GM19438 (cell line): ENCODE measurements around the gene CYLD.
A peak's percentile ranks its signal among the peaks of the same experiment; 100 is the strongest.

Experiments
- ATAC-seq: cut with Tn5 transposase; IDR thresholded peaks from one replicate; pipeline ENCODE4 v1.9.1; 2021; ENCODE audit warnings: low read depth; ENCODE audit not compliant: unreplicated experiment

The CYLD gene

GRCh38 chr16:50741781-50742575, at the start of gene CYLD:
Gene CYLD (plus strand): TSS chr16:50742086. CDS start chr16:50749699, 7,613 bp downstream.
- peak; percentile 92 for ATAC-seq

GRCh38 chr16:50692644-50692998, 49.3 kb upstream of the CYLD start:
- no peak for ATAC-seq

GRCh38 chr16:50692999-50693781, 48.7 kb upstream of the CYLD start, which contains the start of gene NOD2:
Gene NOD2 (plus strand): TSS chr16:50693606. CDS start chr16:50699496, 5,890 bp downstream.
- ATAC-seq, result no peak

- no peak for ATAC-seq
These were observed 47.7 kb upstream of the CYLD start for GRCh38 chr16:50694206-50694605.

- ATAC-seq, result no peak
These were observed 46.6 kb upstream of the CYLD start for GRCh38 chr16:50695017-50696000.

GRCh38 chr16:50696126-50696525, 45.8 kb upstream of the CYLD start:
- ATAC-seq, result peak; percentile 55

- peak; percentile 60 for ATAC-seq
These were observed 45.1 kb upstream of the CYLD start for GRCh38 chr16:50696575-50697420.

- no peak for ATAC-seq
These were observed 44.5 kb upstream of the CYLD start for GRCh38 chr16:50697421-50697715.

GRCh38 chr16:50697881-50698767, 43.8 kb upstream of the CYLD start:
- no peak for ATAC-seq

- no peak for ATAC-seq
These were observed 42.3 kb upstream of the CYLD start for GRCh38 chr16:50699326-50700159.

- no peak for ATAC-seq
These were observed 39.2 kb upstream of the CYLD start for GRCh38 chr16:50702725-50703124.

- ATAC-seq, result no peak
These were observed 37.6 kb upstream of the CYLD start for GRCh38 chr16:50704245-50704644.

- ATAC-seq, result no peak
These were observed 36.3 kb upstream of the CYLD start for GRCh38 chr16:50705436-50706110.

GRCh38 chr16:50706250-50706649, 35.6 kb upstream of the CYLD start:
- no peak for ATAC-seq

- no peak for ATAC-seq
These were observed 33.4 kb upstream of the CYLD start for GRCh38 chr16:50708373-50709060.

GRCh38 chr16:50709061-50709684, 32.7 kb upstream of the CYLD start:
- ATAC-seq, result peak; percentile 67
